HG02885 (cell line): Measurements from ENCODE around the gene PAK3.

ENCODE experiments used
- ATAC-seq: cut with Tn5 transposase; IDR thresholded peaks from one replicate; pipeline ENCODE4 v1.9.1; 2021; ENCODE audit warnings: mild to moderate bottlenecking; ENCODE audit not compliant: unreplicated experiment, poor library complexity

PAK3 gene

GRCh38 chrX:111129921-111130320 is 33.9 kb downstream of the PAK3 start:
- ATAC-seq, result no peak

GRCh38 chrX:111131572-111131971 is 35.6 kb downstream of the PAK3 start:
- no peak for ATAC-seq

GRCh38 chrX:111133389-111133788 is 37.4 kb downstream of the PAK3 start:
- ATAC-seq, result no peak

GRCh38 chrX:111145878-111146277 is 49.9 kb downstream of the PAK3 start:
- ATAC-seq, result no peak

GRCh38 chrX:111151764-111152163 is 55.8 kb downstream of the PAK3 start:
- ATAC-seq, result no peak

- no peak for ATAC-seq
These were observed 63.2 kb downstream of the PAK3 start for GRCh38 chrX:111159232-111159631.

GRCh38 chrX:111164728-111165127 is 68.7 kb downstream of the PAK3 start:
- ATAC-seq, result no peak

GRCh38 chrX:111165902-111166301 is 69.9 kb downstream of the PAK3 start:
- no peak for ATAC-seq

- peak; percentile 77 for ATAC-seq
These were observed 71.3 kb downstream of the PAK3 start for GRCh38 chrX:111167334-111167733.

- ATAC-seq, result no peak
These were observed 72.3 kb downstream of the PAK3 start for GRCh38 chrX:111168314-111168713.

GRCh38 chrX:111169141-111169540 is 73.2 kb downstream of the PAK3 start:
- no peak for ATAC-seq

- ATAC-seq, result no peak
These were observed 74.0 kb downstream of the PAK3 start for GRCh38 chrX:111170017-111170416.

- ATAC-seq, result no peak
These were observed 84.8 kb downstream of the PAK3 start for GRCh38 chrX:111180750-111181240.

GRCh38 chrX:111181951-111182350 is 86.0 kb downstream of the PAK3 start:
- ATAC-seq, result no peak

- ATAC-seq, result no peak
These were observed 87.0 kb downstream of the PAK3 start for GRCh38 chrX:111182997-111183396.

GRCh38 chrX:111191598-111191997 is 95.6 kb downstream of the PAK3 start:
- ATAC-seq, result no peak

- no peak for ATAC-seq
These were observed 103.5 kb downstream of the PAK3 start for GRCh38 chrX:111199505-111199904.

GRCh38 chrX:111200327-111200726 is 104.3 kb downstream of the PAK3 start:
- no peak for ATAC-seq

- no peak for ATAC-seq
These were observed 111.9 kb downstream of the PAK3 start for GRCh38 chrX:111207851-111208250.

GRCh38 chrX:111216293-111216801 is 120.4 kb downstream of the PAK3 start:
- ATAC-seq, result no peak

- peak; percentile 39 for ATAC-seq
These were observed 148.3 kb downstream of the PAK3 start for GRCh38 chrX:111244235-111244750.

- ATAC-seq, result no peak
These were observed 159.1 kb downstream of the PAK3 start for GRCh38 chrX:111254896-111255693.
